T-helper 1 cell treated with Interleukin-12 subunit alpha and Interleukin-12 subunit beta and Interleukin-4 antibody, amounts not matched to agents 30 ng/mL and 1 ng/mL, for 36 hours (primary cell): ENCODE measurements around the gene NBPF20. TPM values are rescaled to one million over a fixed set of nuclear protein-coding genes. Genes with fewer than 3 reads are reported as not detected.
"Not testable (repeated sequence)": the region's sequence is repeated elsewhere in the genome, so short reads cannot be mapped to it uniquely, and the experiment has no call there.

ENCODE experiments used
- intact Hi-C: fragments of 100-400 bp; cut with micrococcal nuclease; formaldehyde crosslinking; loops from one replicate; pipeline ENCODE4 v1.15.1; 2024
- total RNA-seq: library from RNA; stranded (reverse); gene quantifications from 2 replicates; pipeline ENCODE4 v1.2.3, GENCODE V29; 2022

NBPF20 gene
- 1.4 and 1.5 TPM in 2 replicates for total RNA-seq

- intact Hi-C loops, result no loop called here
Measured at GRCh38 chr1:145425436-145426029, at the start of gene NBPF20. TSS of gene NBPF20 (minus strand) at chr1:145425603. CDS start at chr1:145405272, 20,331 bp downstream.

- intact Hi-C loops, result not testable (repeated sequence)
Measured at GRCh38 chr1:145474837-145475368, 49.5 kb upstream of the NBPF20 start.

GRCh38 chr1:145472731-145473130, 47.3 kb upstream of the NBPF20 start:
- intact Hi-C loops, result not testable (repeated sequence)

- intact Hi-C loops, result not testable (repeated sequence)
Measured at GRCh38 chr1:145471365-145471764, 46.0 kb upstream of the NBPF20 start.

- intact Hi-C loops, result not testable (repeated sequence)
Measured at GRCh38 chr1:145465405-145466144, 40.2 kb upstream of the NBPF20 start.

GRCh38 chr1:145464708-145465336, 39.4 kb upstream of the NBPF20 start:
- intact Hi-C loops, result not testable (repeated sequence)

- intact Hi-C loops, result not testable (repeated sequence)
Measured at GRCh38 chr1:145464017-145464416, 38.6 kb upstream of the NBPF20 start.

GRCh38 chr1:145460684-145461083, 35.3 kb upstream of the NBPF20 start:
- intact Hi-C loops, result not testable (repeated sequence)

- intact Hi-C loops, result not testable (repeated sequence)
Measured at GRCh38 chr1:145460048-145460447, 34.6 kb upstream of the NBPF20 start.

- intact Hi-C loops, result not testable (repeated sequence)
Measured at GRCh38 chr1:145459591-145459990, 34.2 kb upstream of the NBPF20 start.

- intact Hi-C loops, result not testable (repeated sequence)
Measured at GRCh38 chr1:145459063-145459462, 33.7 kb upstream of the NBPF20 start.

GRCh38 chr1:145454824-145455177, 29.4 kb upstream of the NBPF20 start:
- intact Hi-C loops, result not testable (repeated sequence)

- intact Hi-C loops, result not testable (repeated sequence)
Measured at GRCh38 chr1:145453873-145454823, 28.7 kb upstream of the NBPF20 start.

- intact Hi-C loops, result not testable (repeated sequence)
Measured at GRCh38 chr1:145452506-145452905, 27.1 kb upstream of the NBPF20 start.

GRCh38 chr1:145451914-145452313, 26.5 kb upstream of the NBPF20 start:
- intact Hi-C loops, result not testable (repeated sequence)

- intact Hi-C loops, result not testable (repeated sequence)
Measured at GRCh38 chr1:145445219-145445618, 19.8 kb upstream of the NBPF20 start.

GRCh38 chr1:145442340-145442739, 16.9 kb upstream of the NBPF20 start:
- intact Hi-C loops, result not testable (repeated sequence)

- intact Hi-C loops, result not testable (repeated sequence)
Measured at GRCh38 chr1:145431363-145432256, 6.2 kb upstream of the NBPF20 start.

GRCh38 chr1:145430830-145431229, 5.4 kb upstream of the NBPF20 start:
- intact Hi-C loops, result not testable (repeated sequence)

- intact Hi-C loops, result not testable (repeated sequence)
Measured at GRCh38 chr1:145429329-145429728, 3.9 kb upstream of the NBPF20 start.
